ENCODE measurements around the gene FHL3. TPM values are rescaled to one million over a fixed set of nuclear protein-coding genes. Genes with fewer than 3 reads are reported as not detected.

The FHL3 gene
- total and polyA plus RNA-seq, 11 donors, result 4.6 to 27.0 (median 11.8) TPM

- intact Hi-C loops (cut with DNase I), result loop anchor here in 2 of 10 donors (1.0 to 2.0 kb wide), 2 partner anchors 22 kb away; partner anchors contain the start of gene SF3A3 (in 2 of the 2)
- ATAC-seq, result peak; percentile 96 to 98 (median 98)
Observed at GRCh38 chr1:38012363-38013226, 7.3 kb upstream of the FHL3 start, which contains the start of gene UTP11. TSS of gene UTP11 (plus strand) at chr1:38012734. CDS start at chr1:38012803, 69 bp downstream.

GRCh38 chr1:38009841-38010180 is 4.5 kb upstream of the FHL3 start:
- no peaks in the 10 kb centered on the region for H3K9me3 ChIP-seq
- intact Hi-C loops (cut with DNase I), result no loop called here
- H3K4me3 ChIP-seq, result no peak overlapping the region
- peaks cover 0 to 7% (median 0%) of the 10 kb centered on the region in 9 donors for H3K36me3 ChIP-seq
- WGBS, 4 donors, result 85 to 92% (median 88%) methylated on average over 6 of the region's 6 CpGs
- ATAC-seq (no peak), DNase-seq (no peak)
- H3K27ac ChIP-seq, result peak overlapping the region in 2 of 12 donors; percentile 29 to 77
- TF ChIP-seq CTCF (IDR thresholded peaks at IDR 0.05) (no peak), POLR2A (IDR thresholded peaks at IDR 0.05) (no peak)
- peaks cover 0 to 48% (median 23%) of the 10 kb centered on the region in 12 donors for H3K4me1 ChIP-seq
- no peaks in the 10 kb centered on the region for H3K27me3 ChIP-seq

More at GRCh38 chr1:38012363-38013226, 7.3 kb upstream of the FHL3 start, which contains the start of gene UTP11:
- H3K9me3 ChIP-seq, result no peaks in the 10 kb centered on the region
- WGBS, 4 donors, result 1 to 2% (median 1%) methylated on average over 35 to 49 of the region's 49 CpGs
- H3K4me1 ChIP-seq, result peaks cover 4 to 69% (median 44%) of the 10 kb centered on the region in 12 donors
- peak within 1 kb of the TSS; percentile 64 to 95 (median 74) for H3K4me3 ChIP-seq
- TF ChIP-seq CTCF (IDR thresholded peaks at IDR 0.05), result no peak
- peak in 1 of 2 donors; percentile 92 for TF ChIP-seq POLR2A (IDR thresholded peaks at IDR 0.05)
- DNase-seq, result peak; percentile 93 to 96 (median 95)
- no peaks in the 10 kb centered on the region for H3K27me3 ChIP-seq
- H3K27ac ChIP-seq, result peak within 1 kb of the TSS; percentile 84 to 96 (median 92)
- H3K36me3 ChIP-seq, result peaks cover 0 to 35% (median 11%) of the 10 kb centered on the region in 9 donors

GRCh38 chr1:38009088-38009840 is 4.0 kb upstream of the FHL3 start:
- WGBS, 4 donors, result 72 to 78% (median 74%) methylated on average over 7 to 8 of the region's 8 CpGs
- Histone ChIP-seq H3K27me3 (no peaks in the 10 kb centered on the region), H3K36me3 (peaks cover 0 to 5% (median 0%) of the 10 kb centered on the region in 9 donors), H3K27ac (peak overlapping the region in 7 of 12 donors; percentile 9 to 77 (median 46)), H3K4me3 (no peak overlapping the region), H3K4me1 (peaks cover 0 to 43% (median 20%) of the 10 kb centered on the region in 12 donors), H3K9me3 (no peaks in the 10 kb centered on the region)
- TF ChIP-seq POLR2A (IDR thresholded peaks at IDR 0.05) (no peak), CTCF (IDR thresholded peaks at IDR 0.05) (no peak)
- no peak for ATAC-seq
- intact Hi-C loops (cut with DNase I), result no loop called here
- no peak for DNase-seq

Measured in heart left ventricle (tissue), 16 donors.